ENCODE measurements around the gene CASK.
"Not testable (repeated sequence)": the region's sequence is repeated elsewhere in the genome, so short reads cannot be mapped to it uniquely, and the experiment has no call there.

CASK gene

GRCh38 chrX:41629539-41629938, 293.8 kb downstream of the CASK start:
- DNase-seq (ENCODE audit: low spot score): peak; percentile 12

- DNase-seq (ENCODE audit: low spot score): no peak
Measured at GRCh38 chrX:41621222-41621723, 302.1 kb downstream of the CASK start.

GRCh38 chrX:41619221-41619620, 304.1 kb downstream of the CASK start:
- DNase-seq (ENCODE audit: low spot score): no peak

- DNase-seq (ENCODE audit: low spot score): no peak
Measured at GRCh38 chrX:41616935-41617334, 306.4 kb downstream of the CASK start.

DNA sequence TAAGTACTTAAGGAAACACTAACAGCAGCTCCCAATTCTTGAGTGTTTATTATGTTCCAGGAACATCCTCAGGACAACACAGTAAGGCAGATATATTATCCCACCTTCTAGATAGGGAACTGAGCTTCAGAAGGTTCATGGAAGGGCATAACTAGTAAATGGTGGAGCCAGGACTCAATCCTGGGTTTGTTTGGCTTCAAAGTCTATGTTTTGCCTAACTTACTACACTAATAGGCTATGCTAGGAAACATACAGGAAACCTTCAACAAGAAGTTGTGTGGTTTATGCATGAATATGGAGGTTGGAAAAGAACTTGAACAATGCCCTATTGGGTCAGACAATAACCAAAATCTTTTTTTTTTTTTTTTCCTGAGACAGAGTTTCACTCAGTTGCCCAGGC, 307.1 kb downstream of the CASK start:
- no peak for DNase-seq (ENCODE audit: low spot score)

GRCh38 chrX:41608244-41608643, 315.1 kb downstream of the CASK start:
- DNase-seq (ENCODE audit: low spot score): no peak

- no peak for DNase-seq (ENCODE audit: low spot score)
Measured at GRCh38 chrX:41607264-41607832, 316.0 kb downstream of the CASK start.

DNA sequence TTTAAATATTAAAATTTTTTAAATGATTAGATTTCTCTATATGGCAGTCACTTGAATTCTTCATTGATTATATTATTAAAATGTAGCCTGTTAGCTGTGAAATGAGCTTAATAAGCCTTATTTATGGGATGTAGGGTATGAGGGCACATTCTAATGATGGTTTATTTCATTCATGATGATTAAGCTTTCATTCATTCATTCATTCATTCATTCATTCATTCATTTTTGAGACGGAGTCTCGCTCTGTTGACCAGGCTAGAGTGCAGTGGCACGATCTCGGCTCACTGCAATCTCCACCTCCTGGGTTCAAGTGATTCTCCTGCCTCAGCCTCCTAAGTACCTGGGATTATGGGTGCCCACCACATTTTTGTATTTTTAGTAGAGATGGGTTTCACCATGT, 317.3 kb downstream of the CASK start:
- DNase-seq (ENCODE audit: low spot score): not testable (repeated sequence)

GRCh38 chrX:41604766-41605543, 318.4 kb downstream of the CASK start:
- peak; percentile 5 for DNase-seq (ENCODE audit: low spot score)

DNA sequence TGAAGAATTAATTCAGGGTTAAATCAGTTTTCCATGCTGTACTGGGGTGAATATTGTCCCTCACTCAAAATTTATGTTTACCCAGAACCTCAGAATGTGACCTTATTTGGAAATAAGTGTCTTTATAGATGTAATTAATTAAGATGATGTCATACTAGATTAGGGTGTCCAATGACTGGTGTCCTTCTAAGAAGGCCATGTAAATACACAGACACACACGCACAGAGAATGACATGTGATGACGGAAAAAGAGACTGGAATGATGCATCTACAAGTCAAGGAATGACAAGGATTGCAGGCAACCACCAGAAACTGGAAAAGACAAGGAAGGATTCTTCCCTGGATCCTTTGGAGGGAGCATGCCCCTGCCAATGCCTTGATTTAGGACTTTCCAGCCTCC, 319.2 kb downstream of the CASK start:
- no peak for DNase-seq (ENCODE audit: low spot score)

GRCh38 chrX:41603596-41603995, 319.8 kb downstream of the CASK start:
- DNase-seq (ENCODE audit: low spot score): no peak

GRCh38 chrX:41602816-41603345, 320.5 kb downstream of the CASK start:
- DNase-seq (ENCODE audit: low spot score): no peak

GRCh38 chrX:41600291-41600690, 323.1 kb downstream of the CASK start:
- DNase-seq (ENCODE audit: low spot score): no peak

GRCh38 chrX:41599507-41599906, 323.8 kb downstream of the CASK start:
- DNase-seq (ENCODE audit: low spot score): no peak

- DNase-seq (ENCODE audit: low spot score): peak; percentile 30
Measured at GRCh38 chrX:41596596-41596995, 326.8 kb downstream of the CASK start.

DNA sequence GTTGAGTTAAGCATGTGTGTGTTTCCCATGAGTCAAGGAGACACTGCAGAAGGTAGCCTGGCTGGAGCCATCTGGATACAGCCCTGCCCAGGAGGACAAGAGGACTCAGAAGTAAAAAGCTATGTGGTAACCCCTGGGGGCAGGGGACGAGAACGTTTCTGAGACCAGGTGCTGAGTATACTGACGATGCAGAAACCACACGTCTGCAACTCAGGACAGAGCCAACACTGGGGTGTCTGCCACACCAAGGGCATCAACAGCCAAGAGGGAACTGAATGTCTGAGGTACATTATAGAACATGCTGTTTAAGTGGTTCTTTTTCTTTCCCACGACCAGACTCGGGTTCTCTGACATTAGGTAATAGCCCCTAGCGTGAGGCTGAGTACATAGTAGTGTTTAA, 328.7 kb downstream of the CASK start:
- no peak for DNase-seq (ENCODE audit: low spot score)

GRCh38 chrX:41591906-41592305, 331.4 kb downstream of the CASK start:
- DNase-seq (ENCODE audit: low spot score): no peak

GRCh38 chrX:41590641-41591040, 332.7 kb downstream of the CASK start:
- DNase-seq (ENCODE audit: low spot score): no peak

- DNase-seq (ENCODE audit: low spot score): no peak
Measured at GRCh38 chrX:41589634-41590270, 333.6 kb downstream of the CASK start.

GRCh38 chrX:41588271-41588670, 335.1 kb downstream of the CASK start:
- DNase-seq (ENCODE audit: low spot score): no peak

DNA sequence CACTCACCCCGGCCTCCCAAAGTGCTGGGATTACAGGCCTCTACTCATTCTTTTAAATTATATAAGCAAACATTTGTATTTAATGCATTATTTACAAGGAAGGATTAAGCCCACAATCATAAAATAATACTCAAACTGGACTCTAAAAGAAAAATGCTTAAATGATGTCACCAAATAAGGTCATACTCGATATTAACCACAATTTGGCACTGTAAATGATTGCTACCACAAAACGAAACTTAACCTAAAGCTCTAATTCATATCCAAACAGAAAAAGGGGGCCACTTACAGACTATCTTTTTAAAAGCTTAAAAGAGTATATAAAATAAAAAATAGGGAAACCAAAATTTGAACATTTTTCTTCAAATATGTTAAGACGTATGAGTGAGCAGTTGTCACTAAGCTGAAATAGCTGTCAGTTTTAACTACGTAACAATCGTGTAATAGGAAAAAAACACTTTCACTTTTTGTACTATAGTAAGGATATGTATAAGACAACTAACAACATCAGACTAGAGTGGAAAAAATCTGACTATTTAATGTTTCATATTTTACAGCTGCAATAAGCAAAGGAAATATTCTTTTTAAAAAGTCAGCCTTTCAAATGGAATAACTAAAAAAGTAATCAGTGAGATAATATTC, 342.8 kb downstream of the CASK start:
- DNase-seq (ENCODE audit: low spot score): no peak

DNA sequence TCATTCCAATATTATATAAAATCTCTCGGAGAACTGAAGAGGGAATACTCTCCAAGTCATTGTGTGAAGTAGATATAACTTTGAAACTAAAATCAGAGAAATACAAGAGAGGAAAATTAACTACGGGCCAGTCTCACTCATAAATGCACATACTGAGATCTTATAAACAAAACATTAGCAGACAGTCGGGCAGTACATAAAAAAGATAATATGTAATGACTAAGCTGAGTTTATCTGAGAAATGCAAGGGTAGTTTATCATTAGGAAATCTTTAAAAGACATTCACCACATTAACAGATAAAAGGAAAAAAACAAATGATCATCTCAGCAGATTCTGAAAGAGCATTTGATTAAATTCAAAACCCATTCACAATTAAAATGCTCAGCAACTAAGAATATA, 359.5 kb downstream of the CASK start:
- DNase-seq (ENCODE audit: low spot score): no peak
